ENCODE results near the gene PER3.

The PER3 gene

DNA sequence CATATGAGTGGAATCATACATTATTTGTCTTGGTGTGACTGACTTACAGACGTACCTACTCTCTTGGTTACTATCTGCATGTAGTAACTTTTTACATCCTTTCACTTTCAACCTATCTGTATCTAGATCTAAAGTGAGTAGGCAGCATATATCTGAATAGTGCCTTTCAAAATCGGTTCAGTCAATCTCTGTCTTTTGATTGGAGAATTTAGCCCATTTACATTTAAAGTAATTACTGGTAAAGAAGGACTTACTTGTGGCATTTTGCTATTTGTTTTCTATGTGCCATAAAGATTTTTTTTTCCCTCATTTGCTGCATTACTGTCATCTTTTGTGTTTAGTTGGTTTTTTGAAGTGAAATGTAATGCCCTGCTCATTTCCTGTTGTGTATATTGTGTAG, 54.6 kb downstream of the PER3 start:
- peaks cover 4% of the 10 kb centered on the region for H3K4me1 Mint-ChIP-seq (ENCODE audit: low read depth)
- no peak overlapping the region for H3K4me3 Mint-ChIP-seq
- peaks cover 58% of the 10 kb centered on the region for H3K36me3 Mint-ChIP-seq (ENCODE audit: low read depth)
- no peaks in the 10 kb centered on the region for H3K27me3 Mint-ChIP-seq
- no peak overlapping the region for H3K27ac Mint-ChIP-seq
- peaks cover 10% of the 10 kb centered on the region for H3K9me3 Mint-ChIP-seq

DNA sequence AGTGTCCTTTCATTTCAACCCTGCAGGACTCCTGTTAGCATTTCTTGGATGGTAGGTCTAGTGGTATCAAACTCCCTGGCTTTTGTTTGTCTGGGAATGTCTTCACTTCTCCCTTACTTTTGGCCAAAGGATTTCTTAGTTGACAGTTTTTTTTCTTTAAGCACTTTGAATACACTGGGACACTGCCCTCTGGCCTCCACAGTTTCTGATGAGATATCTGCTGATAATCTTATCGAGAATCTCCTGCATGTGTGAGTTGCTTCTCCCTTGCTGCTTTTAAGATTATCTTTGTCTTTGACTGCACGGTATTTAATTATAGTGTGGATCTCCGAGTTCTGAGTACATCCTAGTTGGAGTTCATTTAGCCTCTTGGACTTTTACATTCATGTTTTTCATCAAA, 55.4 kb downstream of the PER3 start:
- Mint-ChIP-seq H3K36me3 (ENCODE audit: low read depth) (peaks cover 58% of the 10 kb centered on the region), H3K4me3 (no peak overlapping the region), H3K9me3 (peaks cover 10% of the 10 kb centered on the region), H3K27ac (no peak overlapping the region), H3K27me3 (no peaks in the 10 kb centered on the region), H3K4me1 (ENCODE audit: low read depth) (peaks cover 4% of the 10 kb centered on the region)

DNA sequence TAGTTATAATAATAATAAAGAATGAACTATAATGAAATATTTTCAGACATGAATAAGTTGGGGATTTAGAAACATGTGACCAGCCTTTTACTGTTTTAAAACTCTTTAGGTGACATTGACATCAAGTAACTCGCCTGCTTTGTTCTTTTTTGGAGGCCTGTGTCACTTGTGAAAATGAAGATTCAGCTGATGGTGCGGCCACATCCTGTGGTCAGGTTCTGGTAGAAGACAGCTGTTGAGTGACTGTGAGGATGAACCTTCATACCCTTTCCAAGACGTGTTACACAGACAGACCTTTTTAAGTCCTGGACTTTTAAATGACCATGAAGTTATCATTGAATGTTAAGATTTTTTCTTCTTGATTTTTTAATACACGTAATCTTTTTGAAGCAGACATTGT, 58.4 kb downstream of the PER3 start:
- Mint-ChIP-seq H3K27me3 (no peaks in the 10 kb centered on the region), H3K27ac (peak overlapping the region; percentile 65), H3K36me3 (ENCODE audit: low read depth) (peaks cover 39% of the 10 kb centered on the region), H3K4me1 (ENCODE audit: low read depth) (peaks cover 4% of the 10 kb centered on the region), H3K9me3 (peaks cover 10% of the 10 kb centered on the region), H3K4me3 (no peak overlapping the region)

DNA sequence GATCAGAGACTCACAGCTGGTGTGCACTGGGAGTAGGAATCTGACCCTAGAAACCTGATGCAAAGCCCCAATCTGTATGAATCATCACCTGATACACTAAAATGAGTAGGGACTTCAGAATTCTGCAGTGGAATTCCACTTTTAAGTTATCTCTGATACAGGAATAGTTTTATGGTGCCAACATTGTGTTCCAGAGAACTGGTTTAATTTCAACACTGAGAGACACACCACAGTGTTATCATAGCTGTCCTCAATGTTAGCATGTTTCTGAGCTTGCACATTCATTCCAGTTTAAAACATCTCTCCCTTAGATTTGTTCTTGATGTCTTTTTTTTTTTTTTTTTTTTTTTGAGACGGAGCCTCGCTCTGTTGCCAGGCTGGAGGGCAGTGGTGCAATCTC, 61.7 kb downstream of the PER3 start:
- Mint-ChIP-seq H3K27ac (no peak overlapping the region), H3K4me1 (ENCODE audit: low read depth) (peaks cover 4% of the 10 kb centered on the region)

DNA sequence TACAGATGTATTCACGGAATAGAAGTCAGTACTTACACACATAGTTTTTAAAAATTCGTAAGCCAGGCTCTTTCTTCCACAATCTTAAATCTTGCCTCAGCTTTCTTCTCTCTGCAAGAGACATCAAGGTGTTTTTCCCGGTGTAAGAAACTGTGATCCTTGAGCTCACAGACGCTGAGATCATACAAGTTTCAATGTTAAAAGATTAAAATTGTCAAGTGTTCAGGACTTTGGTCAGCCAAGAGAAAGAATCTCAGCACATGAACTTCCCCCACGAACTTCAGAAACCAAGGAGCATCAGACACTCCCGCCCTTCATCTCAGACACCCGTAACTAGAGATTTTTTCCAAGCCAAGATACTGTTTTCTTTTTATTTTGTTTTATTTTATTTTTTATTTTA, 62.6 kb downstream of the PER3 start:
- peaks cover 14% of the 10 kb centered on the region for H3K36me3 Mint-ChIP-seq (ENCODE audit: low read depth)
- no peak overlapping the region for H3K27ac Mint-ChIP-seq
- H3K27me3 Mint-ChIP-seq = no peaks in the 10 kb centered on the region
- H3K4me3 Mint-ChIP-seq = no peak overlapping the region
- H3K9me3 Mint-ChIP-seq = no peaks in the 10 kb centered on the region
- peaks cover 4% of the 10 kb centered on the region for H3K4me1 Mint-ChIP-seq (ENCODE audit: low read depth)

More for the DNA sequence above, 61.7 kb downstream of the PER3 start:
- no peaks in the 10 kb centered on the region for H3K27me3 Mint-ChIP-seq
- no peak overlapping the region for H3K4me3 Mint-ChIP-seq
- peaks cover 17% of the 10 kb centered on the region for H3K36me3 Mint-ChIP-seq (ENCODE audit: low read depth)
- H3K9me3 Mint-ChIP-seq = no peaks in the 10 kb centered on the region

DNA sequence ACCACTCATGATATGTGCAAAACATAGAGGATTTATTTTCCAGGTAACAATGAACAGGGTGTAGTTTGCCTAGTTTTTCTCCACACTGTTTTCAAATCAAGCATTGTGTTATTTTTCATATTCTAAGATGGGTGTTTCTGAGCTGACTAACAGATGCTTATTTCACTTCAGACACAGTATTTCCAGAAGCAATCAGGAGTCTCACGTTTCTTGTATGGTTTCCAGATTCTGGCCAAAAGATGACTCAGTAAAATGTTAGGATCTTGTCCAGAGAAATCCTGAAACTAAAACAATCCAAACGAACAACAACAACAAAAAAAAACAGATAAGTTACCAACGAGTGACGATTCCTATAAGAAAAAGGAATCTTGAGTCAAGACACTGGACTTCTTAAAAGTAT, 63.5 kb downstream of the PER3 start:
- Mint-ChIP-seq H3K27ac (no peak overlapping the region), H3K4me3 (no peak overlapping the region), H3K9me3 (no peaks in the 10 kb centered on the region), H3K4me1 (ENCODE audit: low read depth) (peaks cover 2% of the 10 kb centered on the region), H3K27me3 (no peaks in the 10 kb centered on the region), H3K36me3 (ENCODE audit: low read depth) (peaks cover 12% of the 10 kb centered on the region)

DNA sequence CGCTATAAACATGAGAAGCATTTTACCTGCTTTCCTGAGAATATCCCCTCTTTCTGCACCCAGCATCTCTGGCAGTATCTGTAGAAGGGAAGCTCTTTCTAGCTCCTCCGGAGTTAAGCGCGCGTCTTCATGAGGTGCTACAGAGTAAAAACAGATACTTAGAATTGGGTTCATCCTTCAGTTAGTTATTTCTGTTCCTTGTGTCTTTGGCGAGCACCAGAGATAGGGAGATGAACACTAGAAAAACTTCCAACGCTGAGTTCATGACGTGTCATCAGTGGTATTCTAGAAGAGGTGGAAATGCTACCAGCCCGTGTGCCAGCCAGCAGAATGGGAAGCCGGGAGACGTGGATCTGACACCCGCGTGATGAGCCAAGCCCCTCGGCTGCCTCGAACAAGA, 66.7 kb downstream of the PER3 start:
- Mint-ChIP-seq H3K4me1 (ENCODE audit: low read depth) (no peaks in the 10 kb centered on the region), H3K4me3 (no peak overlapping the region), H3K27ac (no peak overlapping the region), H3K9me3 (no peaks in the 10 kb centered on the region), H3K27me3 (no peaks in the 10 kb centered on the region), H3K36me3 (ENCODE audit: low read depth) (peaks cover 5% of the 10 kb centered on the region)

DNA sequence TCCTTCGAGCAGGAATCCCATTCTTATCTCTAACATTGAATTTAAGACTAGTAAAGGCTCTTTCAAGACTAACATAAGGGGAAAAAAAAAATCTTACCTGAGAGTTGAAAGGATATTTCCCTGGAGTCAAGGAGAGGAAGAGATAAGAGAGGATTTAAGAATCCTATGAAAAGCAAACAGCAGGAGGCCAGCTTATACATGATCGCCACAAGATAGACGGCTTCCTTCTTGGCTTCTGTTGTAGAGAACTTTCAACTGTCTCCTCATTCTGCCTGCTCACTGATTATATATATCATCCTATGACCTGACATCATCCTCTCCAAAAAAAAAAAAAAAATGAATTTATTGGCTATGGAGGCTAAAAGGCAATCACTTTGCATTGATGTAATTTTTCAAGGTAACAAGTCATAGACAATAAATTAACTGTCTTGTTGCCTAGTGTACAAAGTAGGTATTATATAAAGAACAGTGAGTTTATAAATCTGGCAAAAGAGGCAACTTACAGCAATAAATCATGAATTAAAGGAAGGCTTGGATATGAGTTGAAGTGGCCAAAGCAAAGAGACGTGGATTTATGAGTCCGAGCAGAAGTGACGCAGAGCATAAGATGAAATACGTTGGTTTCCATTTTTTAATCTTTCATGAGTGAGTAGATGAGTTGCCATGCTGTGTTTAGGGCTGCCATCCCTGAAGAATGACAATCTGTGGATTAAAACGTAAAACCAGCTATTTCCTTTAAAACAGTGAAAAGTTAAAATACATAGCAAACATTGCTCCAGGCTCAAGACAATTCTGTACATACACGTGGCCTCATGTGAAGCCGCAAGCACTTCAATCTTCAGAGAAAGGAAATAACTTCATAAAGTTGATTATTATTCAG, 69.0 kb downstream of the PER3 start, which contains the start of gene UTS2:
TSS of gene UTS2 (minus strand) at position 262 of the 880 bp plus-strand sequence. CDS start at position 200, 62 bp downstream.
- H3K9me3 Mint-ChIP-seq = no peaks in the 10 kb centered on the region
- H3K4me1 Mint-ChIP-seq (ENCODE audit: low read depth) = peaks cover 4% of the 10 kb centered on the region
- no peak within 1 kb of the TSS for H3K27ac Mint-ChIP-seq
- no peak within 1 kb of the TSS for H3K4me3 Mint-ChIP-seq
- no peaks in the 10 kb centered on the region for H3K27me3 Mint-ChIP-seq
- peaks cover 5% of the 10 kb centered on the region for H3K36me3 Mint-ChIP-seq (ENCODE audit: low read depth)

DNA sequence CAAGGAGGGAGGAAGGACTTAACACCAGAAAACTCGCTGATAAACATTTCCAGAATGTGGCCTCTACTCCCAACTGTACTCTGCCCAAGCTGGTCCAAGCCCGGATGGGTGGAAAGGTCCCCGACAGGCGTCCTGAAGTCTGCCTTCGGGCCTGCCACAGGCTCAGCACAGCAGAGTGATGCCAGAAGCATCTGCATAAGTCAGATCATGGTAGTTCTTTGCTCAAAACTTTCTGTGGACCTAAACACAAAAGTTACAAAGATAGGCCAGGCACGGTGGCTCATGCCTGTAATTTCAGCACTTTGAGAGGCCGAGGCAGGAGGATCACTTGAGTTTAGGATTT, 69.6 kb downstream of the PER3 start:
- Mint-ChIP-seq H3K27ac (no peak overlapping the region), H3K27me3 (no peaks in the 10 kb centered on the region), H3K4me3 (no peak overlapping the region), H3K4me1 (ENCODE audit: low read depth) (peaks cover 4% of the 10 kb centered on the region), H3K36me3 (ENCODE audit: low read depth) (peaks cover 5% of the 10 kb centered on the region), H3K9me3 (no peaks in the 10 kb centered on the region)

DNA sequence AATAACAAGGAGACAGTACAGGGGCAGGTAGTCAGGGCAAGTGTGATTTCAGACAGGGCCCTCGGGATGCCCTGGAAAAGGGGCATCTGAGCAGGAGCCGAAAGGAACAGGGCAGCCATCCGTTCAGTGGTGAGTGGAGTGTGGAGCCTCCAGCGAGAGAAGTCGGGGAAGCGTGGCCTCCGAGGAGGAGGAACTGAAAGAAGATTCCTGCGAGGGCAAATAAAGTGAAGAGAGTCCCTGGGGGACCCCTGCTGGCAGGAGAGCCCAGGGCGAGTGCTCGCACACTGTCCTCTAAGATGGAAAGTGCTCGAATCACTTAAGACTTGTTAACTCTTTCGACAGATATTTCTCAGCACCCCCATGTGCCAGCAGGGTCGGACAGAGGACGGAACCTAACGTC, 72.3 kb downstream of the PER3 start:
- Mint-ChIP-seq H3K27me3 (no peaks in the 10 kb centered on the region), H3K4me1 (ENCODE audit: low read depth) (peaks cover 4% of the 10 kb centered on the region), H3K36me3 (ENCODE audit: low read depth) (no peaks in the 10 kb centered on the region), H3K9me3 (no peaks in the 10 kb centered on the region), H3K4me3 (no peak overlapping the region), H3K27ac (no peak overlapping the region)

DNA sequence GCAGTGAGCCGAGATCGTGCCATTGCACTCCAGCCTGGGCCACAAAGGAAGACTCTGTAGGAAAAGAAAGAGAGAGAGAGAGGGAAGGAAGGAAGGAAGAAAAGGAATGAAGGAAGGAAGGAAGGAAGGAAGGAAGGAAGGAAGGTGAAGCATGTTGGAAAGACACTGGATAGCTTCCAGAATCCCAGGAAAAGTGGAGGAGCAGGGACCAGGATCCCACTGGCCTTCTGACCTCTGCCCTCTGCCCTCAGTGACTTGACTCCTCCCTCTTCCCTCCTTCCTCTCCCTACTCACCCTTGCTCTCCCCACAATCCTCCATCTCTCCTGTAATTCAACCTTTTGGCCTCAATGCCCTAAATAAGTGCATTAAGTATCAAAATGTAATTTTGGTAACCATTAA, 72.9 kb downstream of the PER3 start:
- Mint-ChIP-seq H3K4me1 (ENCODE audit: low read depth) (peaks cover 4% of the 10 kb centered on the region), H3K36me3 (ENCODE audit: low read depth) (no peaks in the 10 kb centered on the region), H3K27me3 (no peaks in the 10 kb centered on the region), H3K9me3 (no peaks in the 10 kb centered on the region), H3K4me3 (no peak overlapping the region), H3K27ac (no peak overlapping the region)

DNA sequence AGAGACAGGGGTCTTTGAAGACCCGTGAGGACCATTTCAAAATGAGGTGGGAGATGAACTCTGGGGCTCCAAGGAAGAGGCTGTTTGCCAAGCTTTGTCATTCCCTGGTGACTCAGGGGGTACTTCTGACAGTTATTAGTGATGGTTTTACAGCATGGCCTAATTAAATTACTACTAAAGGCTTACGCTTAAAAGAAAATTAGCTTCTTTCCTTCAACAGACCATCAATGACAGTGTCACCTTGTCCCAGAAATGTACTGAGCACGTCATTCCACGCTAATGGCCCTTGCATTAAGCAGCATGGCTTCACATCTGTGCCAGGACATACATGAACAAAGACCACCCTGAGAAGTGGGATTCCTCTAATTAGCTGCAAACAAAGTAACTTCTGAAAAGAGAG, 73.9 kb downstream of the PER3 start:
- H3K36me3 Mint-ChIP-seq (ENCODE audit: low read depth) = no peaks in the 10 kb centered on the region
- H3K27me3 Mint-ChIP-seq = no peaks in the 10 kb centered on the region
- H3K4me3 Mint-ChIP-seq = no peak overlapping the region
- peaks cover 4% of the 10 kb centered on the region for H3K4me1 Mint-ChIP-seq (ENCODE audit: low read depth)
- H3K9me3 Mint-ChIP-seq = no peaks in the 10 kb centered on the region
- no peak overlapping the region for H3K27ac Mint-ChIP-seq

DNA sequence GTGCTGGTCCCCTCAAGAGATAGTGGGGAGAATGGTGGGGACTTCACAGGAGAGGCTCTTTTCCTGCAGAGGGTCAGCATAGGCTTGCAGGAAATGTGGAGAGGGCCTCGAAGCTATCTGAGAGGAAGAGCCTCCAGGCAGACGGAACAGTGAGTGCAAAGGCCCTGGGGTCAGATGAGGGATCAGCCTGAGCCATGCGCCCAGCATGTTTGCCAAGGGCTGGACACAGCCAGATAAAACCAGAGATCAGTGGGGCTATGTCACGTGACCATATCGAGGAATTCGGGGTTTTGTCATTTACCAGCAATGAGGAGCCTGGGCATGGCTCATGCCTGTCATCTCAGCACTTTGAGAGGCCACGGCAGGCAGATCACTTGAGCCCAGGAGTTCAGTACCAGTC, 75.3 kb downstream of the PER3 start:
- H3K9me3 Mint-ChIP-seq = no peaks in the 10 kb centered on the region
- H3K4me3 Mint-ChIP-seq = no peak overlapping the region
- no peaks in the 10 kb centered on the region for H3K36me3 Mint-ChIP-seq (ENCODE audit: low read depth)
- H3K27me3 Mint-ChIP-seq = no peaks in the 10 kb centered on the region
- H3K27ac Mint-ChIP-seq = no peak overlapping the region
- peaks cover 4% of the 10 kb centered on the region for H3K4me1 Mint-ChIP-seq (ENCODE audit: low read depth)

DNA sequence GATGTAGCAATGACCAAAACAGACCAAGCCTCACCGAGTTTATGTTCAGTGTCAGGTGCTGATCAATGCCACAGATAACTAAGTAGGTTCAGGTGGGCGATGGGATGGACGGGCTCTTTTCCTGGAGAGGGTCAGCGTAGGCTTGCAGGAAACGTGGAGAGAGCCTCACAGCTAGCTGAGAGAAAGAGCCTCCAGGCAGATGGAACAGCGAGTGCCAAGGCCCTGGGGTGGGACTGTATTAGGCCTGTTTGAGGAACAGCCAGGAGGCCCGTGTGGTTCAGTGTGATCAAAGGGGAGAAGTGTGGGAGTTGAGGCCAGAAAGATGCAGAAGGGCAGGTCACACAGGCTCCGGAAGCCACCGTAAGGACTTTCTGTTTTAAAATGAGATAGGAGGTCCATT, 76.0 kb downstream of the PER3 start:
- H3K36me3 Mint-ChIP-seq (ENCODE audit: low read depth) = no peaks in the 10 kb centered on the region
- H3K4me1 Mint-ChIP-seq (ENCODE audit: low read depth) = peaks cover 4% of the 10 kb centered on the region
- H3K27me3 Mint-ChIP-seq = no peaks in the 10 kb centered on the region
- H3K4me3 Mint-ChIP-seq = no peak overlapping the region
- no peak overlapping the region for H3K27ac Mint-ChIP-seq
- H3K9me3 Mint-ChIP-seq = no peaks in the 10 kb centered on the region

DNA sequence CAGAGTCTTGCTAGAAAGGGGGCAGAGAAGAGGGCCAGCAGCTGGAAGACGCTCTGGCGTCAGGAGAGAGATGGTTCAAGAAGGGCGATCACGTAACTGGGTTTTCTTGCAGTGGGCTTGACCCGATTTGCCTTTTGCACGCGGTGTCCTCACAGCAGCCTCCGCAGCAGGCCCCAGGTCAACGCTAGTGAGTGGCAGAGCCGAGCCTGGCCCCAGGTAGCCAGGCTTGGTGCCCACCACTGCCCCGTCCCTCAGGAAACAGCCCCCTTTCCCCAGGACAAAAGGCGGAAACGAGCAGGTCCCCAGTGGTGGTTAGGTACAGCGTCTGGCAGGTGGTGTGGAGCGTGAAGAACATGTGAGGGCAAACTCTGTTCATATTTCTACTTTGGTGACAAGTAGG, 77.4 kb downstream of the PER3 start:
- H3K27ac Mint-ChIP-seq = no peak overlapping the region
- no peaks in the 10 kb centered on the region for H3K27me3 Mint-ChIP-seq
- H3K4me1 Mint-ChIP-seq (ENCODE audit: low read depth) = no peaks in the 10 kb centered on the region
- H3K36me3 Mint-ChIP-seq (ENCODE audit: low read depth) = no peaks in the 10 kb centered on the region
- no peaks in the 10 kb centered on the region for H3K9me3 Mint-ChIP-seq
- H3K4me3 Mint-ChIP-seq = no peak overlapping the region
